Trophoblast cell (in vitro differentiated cells and primary cell): ENCODE measurements around the gene SOS1.

Experiments used
- DNase-seq, 2 donors: peaks; one replicate each; pipeline ENCODE4 v3.0.0-alpha.2; 2016
- H2AFZ ChIP-seq: 2 replicates; pipeline ENCODE4 v1.6.1; 2013; ENCODE audit warnings: low read length, moderate library complexity, mild to moderate bottlenecking; ENCODE audit not compliant: insufficient read depth, poor library complexity
- H2AK5ac ChIP-seq: 2 replicates; pipeline ENCODE4 v1.6.1; 2013; ENCODE audit warnings: mild to moderate bottlenecking, low read length
- H2BK120ac ChIP-seq: 2 replicates; pipeline ENCODE4 v1.6.1; 2013; ENCODE audit warnings: low read length, mild to moderate bottlenecking, moderate library complexity; ENCODE audit not compliant: insufficient read depth, poor library complexity
- H2BK12ac ChIP-seq: 2 replicates; pipeline ENCODE4 v1.6.1; 2013; ENCODE audit warnings: mild to moderate bottlenecking, low read length, moderate library complexity
- H2BK5ac ChIP-seq: 2 replicates; pipeline ENCODE4 v1.6.1; 2013; ENCODE audit warnings: low read length, low read depth, moderate library complexity, mild to moderate bottlenecking; ENCODE audit not compliant: poor library complexity
- H3K14ac ChIP-seq: 2 replicates; pipeline ENCODE4 v1.6.1; 2013; ENCODE audit warnings: mild to moderate bottlenecking, low read length
- H3K18ac ChIP-seq: 2 replicates; pipeline ENCODE4 v1.6.1; 2013; ENCODE audit warnings: mild to moderate bottlenecking, low read length
- H3K23ac ChIP-seq: 2 replicates; pipeline ENCODE4 v1.6.1; 2013; ENCODE audit warnings: low read length
- H3K27ac ChIP-seq: 2 replicates; pipeline ENCODE4 v1.5.1; 2013; ENCODE audit warnings: low read depth, mild to moderate bottlenecking, inconsistent platforms, low read length, moderate library complexity
- H3K27me3 ChIP-seq: 2 replicates; pipeline ENCODE4 v1.6.1; 2013; ENCODE audit warnings: inconsistent platforms, mild to moderate bottlenecking, low read length, moderate library complexity; ENCODE audit not compliant: insufficient read depth
- H3K36me3 ChIP-seq, 2 experiments: 1 replicate in 1 of 2; 2 replicates in 1 of 2; pipeline ENCODE4 v1.6.1; 2013; ENCODE audit warnings: low read length in 2 of 2, mild to moderate bottlenecking in 2 of 2, moderate library complexity in 1 of 2; ENCODE audit not compliant: insufficient read depth in 2 of 2, control insufficient read depth in 1 of 2
- H3K4ac ChIP-seq: 2 replicates; pipeline ENCODE4 v1.6.1; 2013; ENCODE audit warnings: low read depth, mild to moderate bottlenecking, low read length, moderate library complexity
- H3K4me1 ChIP-seq, 2 experiments: 1 replicate in 1 of 2; 2 replicates in 1 of 2; pipeline ENCODE4 v1.6.1; 2013; ENCODE audit warnings: low read length in 2 of 2, mild to moderate bottlenecking in 2 of 2, moderate library complexity in 1 of 2; ENCODE audit not compliant: insufficient read depth in 2 of 2, control insufficient read depth in 1 of 2
- H3K4me2 ChIP-seq: 2 replicates; pipeline ENCODE4 v1.6.1; 2013; ENCODE audit warnings: inconsistent platforms, mild to moderate bottlenecking, low read length, moderate library complexity
- H3K4me3 ChIP-seq: 2 replicates; pipeline ENCODE4 v1.5.1; 2013; ENCODE audit warnings: mild to moderate bottlenecking, low read depth, low read length, inconsistent platforms
- H3K79me1 ChIP-seq: one replicate; pipeline ENCODE4 v1.6.1; 2013; ENCODE audit warnings: low read length
- H3K79me2 ChIP-seq: 2 replicates; pipeline ENCODE4 v1.6.1; 2013; ENCODE audit warnings: low read length, mild to moderate bottlenecking; ENCODE audit not compliant: control insufficient read depth, insufficient read depth, poor library complexity
- H3K9ac ChIP-seq: 2 replicates; pipeline ENCODE4 v1.6.1; 2013; ENCODE audit warnings: mild to moderate bottlenecking, low read length
- H3K9me3 ChIP-seq: 2 replicates; pipeline ENCODE4 v1.6.1; 2013; ENCODE audit warnings: low read depth, mild to moderate bottlenecking, control low read depth, inconsistent platforms, low read length; ENCODE audit not compliant: insufficient read depth
- H4K12ac ChIP-seq: 2 replicates; pipeline ENCODE4 v1.6.1; 2013; ENCODE audit warnings: low read depth, mild to moderate bottlenecking, low read length, moderate library complexity
- H4K8ac ChIP-seq: 2 replicates; pipeline ENCODE4 v1.6.1; 2013; ENCODE audit warnings: low read depth, mild to moderate bottlenecking, low read length, moderate library complexity
- H4K91ac ChIP-seq: one replicate; pipeline ENCODE4 v1.6.1; 2013; ENCODE audit warnings: low read depth, mild to moderate bottlenecking, low read length, moderate library complexity
- WGBS: extraction: QIAGEN DNeasy Blood & Tissue Kit; methylation state at CpG from one replicate; pipeline ENCODE4 v1.1.7; 2013; ENCODE audit warnings: missing lambda C conversion rate; ENCODE audit not compliant: insufficient read length, insufficient coverage; ENCODE audit errors: extremely low coverage; 5-methylcytosine and 5-hydroxymethylcytosine counted together

SOS1 gene

GRCh38 chr2:39150102-39150562, 29.3 kb upstream of the SOS1 start:
- no peak for DNase-seq
- Histone ChIP-seq H3K18ac (no peak overlapping the region), H3K23ac (no peak overlapping the region), H3K4ac (no peak overlapping the region), H3K27ac (no peak overlapping the region), H4K91ac (no peak overlapping the region), H2BK120ac (no peak overlapping the region), H3K27me3 (no peaks in the 10 kb centered on the region), H2BK12ac (no peak overlapping the region), H3K4me1 (no peaks in the 10 kb centered on the region), H3K9me3 (no peaks in the 10 kb centered on the region), H3K9ac (no peak overlapping the region), H3K79me2 (no peaks in the 10 kb centered on the region), H3K14ac (no peak overlapping the region), H3K79me1 (no peaks in the 10 kb centered on the region), H2BK5ac (no peak overlapping the region), H3K4me3 (no peak overlapping the region), H4K12ac (no peak overlapping the region), H3K36me3 (no peaks in the 10 kb centered on the region), H4K8ac (no peak overlapping the region), H2AFZ (no peak overlapping the region), H3K4me2 (no peak overlapping the region), H2AK5ac (no peak overlapping the region)
- WGBS = no CpG with 5 or more reads among the region's 6 CpGs

- Histone ChIP-seq H3K36me3 (no peaks in the 10 kb centered on the region), H3K14ac (no peak overlapping the region), H3K4ac (no peak overlapping the region), H4K12ac (no peak overlapping the region), H3K9me3 (no peaks in the 10 kb centered on the region), H3K18ac (no peak overlapping the region), H2AK5ac (no peak overlapping the region), H3K79me1 (no peaks in the 10 kb centered on the region), H3K4me1 (peaks cover 0 to 2% of the 10 kb centered on the region in 2 experiments), H3K27ac (no peak overlapping the region), H3K4me2 (no peak overlapping the region), H4K8ac (no peak overlapping the region), H3K27me3 (no peaks in the 10 kb centered on the region), H3K4me3 (no peak overlapping the region), H2AFZ (no peak overlapping the region), H3K79me2 (no peaks in the 10 kb centered on the region), H4K91ac (no peak overlapping the region), H2BK5ac (no peak overlapping the region), H3K23ac (no peak overlapping the region), H2BK120ac (no peak overlapping the region), H2BK12ac (no peak overlapping the region), H3K9ac (no peak overlapping the region)
- DNase-seq = no peak
Measured at GRCh38 chr2:39146630-39147029, 25.8 kb upstream of the SOS1 start.

GRCh38 chr2:39145906-39146421, 25.1 kb upstream of the SOS1 start:
- no peak for DNase-seq
- Histone ChIP-seq H2BK12ac (no peak overlapping the region), H3K4me2 (no peak overlapping the region), H3K18ac (no peak overlapping the region), H4K8ac (no peak overlapping the region), H2AK5ac (no peak overlapping the region), H4K12ac (no peak overlapping the region), H3K4me3 (no peak overlapping the region), H3K9ac (no peak overlapping the region), H4K91ac (no peak overlapping the region), H3K23ac (no peak overlapping the region), H3K36me3 (no peaks in the 10 kb centered on the region), H2BK120ac (no peak overlapping the region), H3K14ac (no peak overlapping the region), H3K79me2 (no peaks in the 10 kb centered on the region), H2BK5ac (no peak overlapping the region), H3K4ac (no peak overlapping the region), H3K4me1 (peaks cover 2% of the 10 kb centered on the region in 2 experiments), H3K79me1 (no peaks in the 10 kb centered on the region), H3K27me3 (no peaks in the 10 kb centered on the region), H2AFZ (no peak overlapping the region), H3K9me3 (no peaks in the 10 kb centered on the region), H3K27ac (no peak overlapping the region)
- no CpG with 5 or more reads among the region's 3 CpGs for WGBS

- Histone ChIP-seq H3K9ac (no peak overlapping the region), H2AFZ (no peak overlapping the region), H2BK120ac (no peak overlapping the region), H3K9me3 (no peaks in the 10 kb centered on the region), H4K91ac (no peak overlapping the region), H3K36me3 (no peaks in the 10 kb centered on the region), H4K12ac (no peak overlapping the region), H3K18ac (no peak overlapping the region), H3K79me1 (no peaks in the 10 kb centered on the region), H2AK5ac (no peak overlapping the region), H3K27me3 (no peaks in the 10 kb centered on the region), H2BK12ac (no peak overlapping the region), H3K4ac (no peak overlapping the region), H3K79me2 (no peaks in the 10 kb centered on the region), H2BK5ac (no peak overlapping the region), H3K4me2 (no peak overlapping the region), H3K14ac (no peak overlapping the region), H3K4me1 (peaks cover 2% of the 10 kb centered on the region in 2 experiments), H4K8ac (no peak overlapping the region), H3K4me3 (no peak overlapping the region), H3K23ac (no peak overlapping the region), H3K27ac (no peak overlapping the region)
- no CpG with 5 or more reads among the region's 5 CpGs for WGBS
- DNase-seq = no peak
Measured at GRCh38 chr2:39144416-39144815, 23.6 kb upstream of the SOS1 start.
